ENCODE data around the gene WWOX.
"Not testable (repeated sequence)": the region's sequence is repeated elsewhere in the genome, so short reads cannot be mapped to it uniquely, and the experiment has no call there.

WWOX gene

GRCh38 chr16:78099271-78100111, at the start of gene WWOX:
TSS of gene WWOX (plus strand) at chr16:78099654.
- peak; percentile 96 for DNase-seq (ENCODE audit: low spot score)

- no peak for DNase-seq (ENCODE audit: low spot score)
These were observed 48.6 kb upstream of the WWOX start for GRCh38 chr16:78050734-78051400.

GRCh38 chr16:78057803-78058564, 41.5 kb upstream of the WWOX start:
- DNase-seq (ENCODE audit: low spot score), result no peak

GRCh38 chr16:78059806-78060205, 39.6 kb upstream of the WWOX start:
- DNase-seq (ENCODE audit: low spot score), result not testable (repeated sequence)

GRCh38 chr16:78060295-78060694, 39.2 kb upstream of the WWOX start:
- no peak for DNase-seq (ENCODE audit: low spot score)

GRCh38 chr16:78060809-78061208, 38.6 kb upstream of the WWOX start:
- DNase-seq (ENCODE audit: low spot score), result no peak

GRCh38 chr16:78065319-78065718, 34.1 kb upstream of the WWOX start:
- no peak for DNase-seq (ENCODE audit: low spot score)

- no peak for DNase-seq (ENCODE audit: low spot score)
These were observed 29.5 kb upstream of the WWOX start for GRCh38 chr16:78069913-78070312.

- no peak for DNase-seq (ENCODE audit: low spot score)
These were observed 27.2 kb upstream of the WWOX start for GRCh38 chr16:78072275-78072674.

- no peak for DNase-seq (ENCODE audit: low spot score)
These were observed 23.7 kb upstream of the WWOX start for GRCh38 chr16:78075800-78076199.

- no peak for DNase-seq (ENCODE audit: low spot score)
These were observed 18.1 kb upstream of the WWOX start for GRCh38 chr16:78081341-78081740.

GRCh38 chr16:78091419-78091818, 8.0 kb upstream of the WWOX start:
- DNase-seq (ENCODE audit: low spot score), result no peak

GRCh38 chr16:78092758-78093157, 6.7 kb upstream of the WWOX start:
- DNase-seq (ENCODE audit: low spot score), result no peak

- DNase-seq (ENCODE audit: low spot score), result no peak
These were observed 5.3 kb upstream of the WWOX start for GRCh38 chr16:78094166-78094565.

- no peak for DNase-seq (ENCODE audit: low spot score)
These were observed 4.5 kb upstream of the WWOX start for GRCh38 chr16:78094998-78095397.

GRCh38 chr16:78096386-78096785, 3.1 kb upstream of the WWOX start:
- DNase-seq (ENCODE audit: low spot score), result no peak

- DNase-seq (ENCODE audit: low spot score), result no peak
These were observed 1.9 kb upstream of the WWOX start for GRCh38 chr16:78097548-78097947.

GRCh38 chr16:78098087-78098486, 1.4 kb upstream of the WWOX start:
- no peak for DNase-seq (ENCODE audit: low spot score)

GRCh38 chr16:78098595-78099270, 721 bp upstream of the WWOX start:
- no peak for DNase-seq (ENCODE audit: low spot score)

GRCh38 chr16:78100112-78100467, 636 bp downstream of the WWOX start:
- DNase-seq (ENCODE audit: low spot score), result no peak

- DNase-seq (ENCODE audit: low spot score), result no peak
These were observed 2.7 kb downstream of the WWOX start for GRCh38 chr16:78102122-78102660.

- DNase-seq (ENCODE audit: low spot score), result no peak
These were observed 3.4 kb downstream of the WWOX start for GRCh38 chr16:78102865-78103264.
